Ishikawa (cell line): ENCODE data around the gene COL23A1.

ENCODE experiments used
- CEBPB ChIP-seq: IDR thresholded peaks from 2 replicates; pipeline ENCODE4 v1.6.1; 2012
- CREB1 ChIP-seq: IDR thresholded peaks from 2 replicates; pipeline ENCODE4 v1.6.1; 2012; ENCODE audit warnings: low read depth
- EGR1 ChIP-seq: IDR thresholded peaks from 2 replicates; pipeline ENCODE4 v1.6.1; 2012
- EP300 ChIP-seq: IDR thresholded peaks from 2 replicates; pipeline ENCODE4 v1.6.1; 2012; ENCODE audit warnings: borderline replicate concordance
- FOXM1 ChIP-seq: IDR thresholded peaks from 2 replicates; pipeline ENCODE4 v1.6.1; 2012; ENCODE audit warnings: low read depth, borderline replicate concordance
- MAX ChIP-seq: IDR thresholded peaks from 2 replicates; pipeline ENCODE4 v1.6.1; 2012
- NFIC ChIP-seq: IDR thresholded peaks from 2 replicates; pipeline ENCODE4 v1.6.1; 2012
- RAD21 ChIP-seq: IDR thresholded peaks from 2 replicates; pipeline ENCODE4 v1.6.1; 2012; ENCODE audit warnings: low read depth
- REST ChIP-seq: IDR thresholded peaks from 2 replicates; pipeline ENCODE4 v1.6.1; 2012; ENCODE audit warnings: low read depth, mild to moderate bottlenecking
- TAF1 ChIP-seq: IDR thresholded peaks from 2 replicates; pipeline ENCODE4 v1.6.1; 2012; ENCODE audit warnings: low read depth, mild to moderate bottlenecking
- TCF12 ChIP-seq: IDR thresholded peaks from 2 replicates; pipeline ENCODE4 v1.6.1; 2012; ENCODE audit warnings: low read depth
- TEAD4 ChIP-seq: IDR thresholded peaks from 2 replicates; pipeline ENCODE4 v1.6.1; 2012
- USF1 ChIP-seq: IDR thresholded peaks from 2 replicates; pipeline ENCODE4 v1.6.1; 2012
- YY1 ChIP-seq: IDR thresholded peaks from 2 replicates; pipeline ENCODE4 v1.6.1; 2012; ENCODE audit warnings: low read depth
- ZBTB7A ChIP-seq: IDR thresholded peaks from 2 replicates; pipeline ENCODE4 v1.6.1; 2012; ENCODE audit warnings: low read depth

The COL23A1 gene

GRCh38 chr5:178271726-178272479 lies 318.3 kb downstream of the COL23A1 start:
- TF ChIP-seq USF1 (no peak), EGR1 (no peak), ZBTB7A (no peak), NFIC (peak; percentile 60), YY1 (no peak), EP300 (no peak), MAX (peak; percentile 51), TEAD4 (no peak), TCF12 (no peak), TAF1 (no peak)

- TF ChIP-seq TCF12 (no peak), TAF1 (no peak), REST (no peak), EP300 (no peak), FOXM1 (no peak), NFIC (no peak), MAX (no peak), RAD21 (no peak), TEAD4 (no peak), USF1 (no peak), CEBPB (no peak), YY1 (no peak), CREB1 (no peak), ZBTB7A (no peak), EGR1 (no peak)
These were observed 319.0 kb downstream of the COL23A1 start for GRCh38 chr5:178271231-178271630.

GRCh38 chr5:178269499-178269898 lies 320.7 kb downstream of the COL23A1 start:
- TF ChIP-seq CREB1 (no peak), NFIC (no peak), RAD21 (no peak)

- TF ChIP-seq REST, result no peak
- TF ChIP-seq TEAD4, result no peak
- no peak for TF ChIP-seq FOXM1
- TF ChIP-seq USF1, result no peak
- TF ChIP-seq ZBTB7A, result no peak
- no peak for TF ChIP-seq CREB1
- no peak for TF ChIP-seq CEBPB
- no peak for TF ChIP-seq EP300
These were observed 322.3 kb downstream of the COL23A1 start for GRCh38 chr5:178267876-178268275.

- TF ChIP-seq EP300, result no peak
These were observed 322.9 kb downstream of the COL23A1 start for GRCh38 chr5:178267245-178267644.

- TF ChIP-seq TEAD4 (no peak), ZBTB7A (no peak), NFIC (no peak), CEBPB (no peak), EP300 (no peak), USF1 (no peak), EGR1 (no peak), TAF1 (no peak), CREB1 (no peak), MAX (no peak), REST (no peak), TCF12 (no peak), RAD21 (no peak), FOXM1 (no peak), YY1 (no peak)
These were observed 323.6 kb downstream of the COL23A1 start for GRCh38 chr5:178266581-178266980.
